HG03469 (cell line): ENCODE data around the gene RNF220.

Experiments
- ATAC-seq: cut with Tn5 transposase; IDR thresholded peaks from one replicate; pipeline ENCODE4 v1.9.1; 2021; ENCODE audit warnings: mild to moderate bottlenecking, moderate library complexity, moderate number of reproducible peaks; ENCODE audit not compliant: unreplicated experiment

Gene RNF220

GRCh38 chr1:44519035-44519676 lies 114.1 kb downstream of the RNF220 start:
- ATAC-seq, result no peak

DNA sequence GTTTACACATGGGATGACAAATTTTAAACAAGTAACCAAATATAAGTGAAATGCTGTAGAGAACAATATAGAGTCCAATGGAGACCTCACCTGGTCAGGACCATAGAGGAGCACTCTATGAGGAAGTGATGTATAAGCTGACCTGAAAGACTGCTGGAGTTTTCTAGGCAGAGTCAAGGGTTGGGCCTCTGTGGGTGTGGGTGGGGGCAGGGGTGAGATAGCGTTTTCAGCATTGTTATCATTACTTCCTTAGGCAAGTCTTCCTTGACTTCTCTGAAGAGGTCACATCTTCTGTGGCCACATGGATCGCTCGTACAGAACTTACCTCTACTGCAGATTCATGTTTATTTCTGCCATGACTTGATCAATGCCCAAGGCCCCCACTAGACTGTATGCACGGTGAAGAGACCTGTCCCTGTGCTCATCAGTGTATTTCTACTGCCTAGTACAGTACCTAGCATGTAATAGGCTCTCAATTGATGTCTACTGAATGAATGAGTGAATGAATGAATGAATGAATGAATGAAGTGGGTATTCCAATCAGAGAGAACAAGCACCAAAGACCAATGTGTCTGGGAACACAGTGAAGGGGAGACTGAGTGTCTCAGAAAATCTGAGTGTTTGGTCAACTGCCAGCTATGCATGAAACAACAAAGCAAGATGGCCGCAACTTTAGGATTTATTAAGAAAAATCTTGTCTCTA lies 116.5 kb downstream of the RNF220 start:
- ATAC-seq, result no peak

DNA sequence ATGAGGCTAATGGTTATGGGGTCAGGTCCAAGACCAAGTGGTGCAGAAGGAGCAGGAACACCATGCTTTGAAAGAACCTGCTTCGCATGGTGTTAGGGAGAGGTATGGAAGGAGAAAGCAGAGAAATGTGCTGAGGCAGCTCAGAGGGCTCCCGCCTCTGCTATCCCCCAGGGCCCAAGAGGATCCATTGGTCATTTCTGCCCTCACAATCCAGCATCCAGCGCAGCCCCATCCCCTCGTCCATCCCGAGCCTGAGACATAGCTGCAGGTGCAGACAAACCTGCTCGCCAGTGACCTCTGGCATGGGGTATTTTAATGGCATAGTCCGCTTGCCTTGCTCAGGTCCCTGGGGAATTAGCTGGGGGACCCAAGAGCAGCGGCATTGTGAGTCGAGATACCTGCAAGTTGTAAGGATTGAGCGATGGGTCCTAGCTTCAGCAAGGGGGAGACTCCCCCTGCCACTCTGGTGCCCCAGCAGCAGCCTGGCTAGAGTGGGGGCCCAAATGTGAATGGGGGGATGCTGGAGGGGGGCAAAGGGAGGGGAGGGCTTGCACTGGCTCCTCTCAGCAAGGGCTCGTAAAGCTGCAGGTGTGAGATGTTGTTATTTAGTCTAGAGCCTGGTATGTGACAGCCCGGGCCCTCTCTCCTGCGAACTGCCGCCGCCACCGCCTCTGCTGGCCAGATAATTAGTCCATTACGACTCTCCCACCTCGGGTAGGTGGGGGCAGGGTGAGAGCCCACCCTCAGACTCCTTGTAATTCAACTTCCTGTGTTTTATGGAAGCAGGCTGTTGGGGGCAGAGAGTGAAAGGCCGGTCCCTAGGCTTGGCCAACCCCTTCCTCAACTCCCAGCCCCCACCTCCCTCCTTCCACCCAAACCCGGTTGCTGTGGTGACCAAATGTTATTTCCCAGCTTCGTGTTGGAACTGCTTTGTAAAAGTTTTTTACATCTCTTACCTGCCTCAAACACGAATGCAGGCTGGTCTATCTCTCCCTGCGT lies 118.8 kb downstream of the RNF220 start:
- ATAC-seq, result no peak

DNA sequence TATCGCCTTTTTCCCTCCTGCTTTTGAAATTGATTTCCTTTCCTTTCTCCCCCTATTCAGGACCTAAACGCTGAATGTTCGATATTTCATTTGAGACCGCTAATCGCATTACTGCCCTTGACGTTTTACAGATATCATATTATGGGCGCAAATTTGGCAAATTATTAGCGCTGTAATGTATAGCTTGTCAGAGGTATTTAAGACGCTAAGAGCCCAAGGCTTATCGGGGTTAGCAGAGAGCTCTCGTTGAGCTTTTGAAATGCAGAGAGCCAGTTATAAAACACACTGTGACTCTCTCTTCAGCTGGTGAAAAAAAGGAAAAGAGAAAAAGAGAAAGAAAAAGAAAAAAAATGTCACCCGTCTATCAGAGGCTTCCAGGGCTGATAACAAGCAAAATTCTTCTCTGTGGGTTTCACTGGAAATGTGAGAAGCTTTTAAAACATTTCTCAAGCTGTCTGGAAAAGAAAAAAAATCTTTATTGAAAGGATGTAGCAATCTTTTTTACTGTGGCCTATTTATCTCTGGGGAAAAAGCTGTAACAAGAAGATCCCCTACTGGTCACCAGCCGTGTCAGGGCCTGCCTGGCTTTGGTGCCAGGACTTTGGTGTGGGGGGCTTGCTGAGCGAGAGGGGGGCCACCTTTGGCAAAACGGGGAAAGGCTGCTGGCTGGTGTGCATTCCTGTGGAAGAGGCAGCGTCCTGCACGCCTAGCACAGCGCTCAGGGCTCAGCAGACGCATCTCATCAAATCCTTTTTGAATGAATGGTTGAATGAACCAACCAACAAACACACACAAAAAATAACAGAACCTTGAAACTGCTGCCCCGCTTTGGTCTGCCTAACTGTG lies 119.8 kb downstream of the RNF220 start:
- ATAC-seq, result no peak

DNA sequence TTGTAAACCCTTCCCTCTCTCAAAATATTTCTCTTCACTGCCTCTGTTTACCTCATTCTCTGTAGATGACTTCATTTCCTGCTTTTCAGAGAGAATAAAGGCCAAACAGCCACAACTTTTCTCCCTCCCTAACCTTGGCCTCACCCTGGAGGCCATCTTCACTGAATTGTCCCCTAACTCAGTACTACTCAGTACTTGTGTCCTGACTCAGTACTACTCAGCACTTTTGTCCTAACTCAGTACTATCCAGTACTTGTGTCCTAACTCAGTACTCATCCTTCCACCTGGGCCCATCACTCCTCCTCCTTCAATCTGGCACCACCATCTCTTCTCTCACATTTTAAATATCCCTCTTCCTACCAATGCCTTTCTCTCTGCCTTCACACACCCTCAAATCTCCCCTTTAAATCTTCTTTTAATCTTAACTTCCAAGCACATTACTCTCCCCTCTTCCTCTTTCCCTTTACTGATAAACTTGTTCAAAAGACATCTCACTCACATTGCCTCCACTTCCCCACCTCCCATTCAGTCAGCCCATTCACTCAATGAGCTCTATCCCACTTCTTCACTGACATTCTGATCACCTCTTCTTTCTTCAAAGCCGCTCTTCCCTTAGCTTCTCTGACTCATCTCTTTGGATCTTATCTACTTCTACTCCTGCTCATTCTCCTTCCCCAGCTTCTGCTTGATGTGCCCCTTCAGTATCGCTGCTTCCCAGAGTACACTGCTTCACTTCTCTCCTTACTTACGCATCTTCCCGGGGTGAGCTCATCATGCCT lies 121.4 kb downstream of the RNF220 start:
- no peak for ATAC-seq

DNA sequence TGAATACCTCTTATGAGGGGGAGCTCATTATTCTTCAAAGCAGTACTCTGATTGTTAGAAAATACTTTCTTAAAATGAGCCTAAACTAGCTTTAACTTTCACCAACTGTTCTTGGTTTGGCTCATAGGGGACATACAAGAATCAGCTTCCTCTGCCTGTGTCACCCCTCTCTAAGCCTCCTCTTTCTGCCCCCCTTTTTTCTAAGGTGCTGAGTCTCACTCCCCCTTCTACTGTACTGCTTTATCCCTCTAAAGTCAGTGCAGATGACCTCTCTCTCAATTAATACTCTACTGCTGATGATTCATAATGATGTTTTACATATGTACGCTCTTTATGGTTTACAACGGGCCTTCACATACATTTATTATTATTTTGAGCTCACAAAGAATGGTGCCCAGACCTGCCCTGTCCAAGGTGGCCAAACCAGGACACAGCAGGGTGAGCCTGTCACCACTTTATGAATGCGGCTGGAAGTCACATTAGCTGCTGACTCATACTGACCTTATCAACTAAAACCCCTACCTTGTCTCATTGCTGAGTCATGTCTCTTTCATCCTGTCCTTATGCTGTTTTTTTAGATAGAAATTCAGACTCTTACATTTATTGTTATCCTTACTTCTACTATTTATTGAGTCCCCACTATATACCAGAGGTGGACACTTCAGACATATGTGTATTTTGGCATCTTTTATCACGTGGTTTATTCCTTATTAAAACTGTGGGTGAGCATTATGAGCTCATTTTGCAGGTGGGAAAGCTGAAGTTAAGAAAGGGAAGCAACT lies 126.9 kb downstream of the RNF220 start:
- no peak for ATAC-seq

GRCh38 chr1:44532567-44532944 lies 127.5 kb downstream of the RNF220 start:
- no peak for ATAC-seq

GRCh38 chr1:44534771-44535170 lies 129.7 kb downstream of the RNF220 start:
- ATAC-seq, result no peak

DNA sequence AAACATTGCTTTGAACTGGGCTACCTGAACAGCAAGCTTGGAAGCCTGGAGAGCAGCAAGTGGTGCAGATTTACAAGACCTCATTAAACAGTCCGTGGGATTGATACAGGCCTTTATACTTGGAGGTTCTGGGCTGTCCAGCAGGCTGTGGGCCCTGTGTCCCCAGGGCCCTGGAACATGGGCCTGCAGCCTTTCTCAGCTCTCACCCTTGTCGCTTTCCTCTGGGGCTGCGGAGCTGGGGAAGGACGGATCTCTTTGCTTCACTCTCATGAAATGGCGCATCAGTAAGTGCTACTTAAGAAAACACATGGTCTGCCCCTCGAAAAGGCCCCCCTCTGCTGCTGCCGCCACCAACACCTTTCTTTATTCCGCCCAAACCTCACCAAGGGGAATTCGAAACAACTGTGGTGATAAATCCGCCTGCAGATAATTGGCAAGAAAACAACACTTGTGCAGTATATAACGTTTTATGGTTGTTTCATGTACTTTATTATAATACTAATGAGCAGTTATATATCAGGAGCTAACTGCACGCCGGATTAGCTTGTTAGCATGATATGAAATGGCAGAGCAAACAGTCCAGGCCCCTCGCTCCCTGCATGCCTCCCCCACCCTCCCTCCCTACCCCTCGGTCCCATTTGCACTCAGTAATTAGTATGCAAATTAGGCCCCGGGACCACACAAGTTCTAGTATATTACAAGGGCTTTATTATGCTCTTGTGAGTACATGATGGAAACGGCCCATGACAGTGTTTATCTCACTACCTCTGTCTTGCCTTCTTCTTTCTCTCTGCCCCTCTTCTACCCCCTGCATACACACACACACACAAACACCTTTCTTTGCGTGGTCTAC lies 131.5 kb downstream of the RNF220 start:
- no peak for ATAC-seq

- ATAC-seq, result no peak
Measured at GRCh38 chr1:44537538-44537937, 132.5 kb downstream of the RNF220 start.

- no peak for ATAC-seq
Measured at GRCh38 chr1:44537956-44538355, 132.9 kb downstream of the RNF220 start.

- ATAC-seq, result no peak
Measured at GRCh38 chr1:44539991-44540730, 135.1 kb downstream of the RNF220 start.

- no peak for ATAC-seq
Measured at GRCh38 chr1:44542420-44543063, 137.5 kb downstream of the RNF220 start.

- no peak for ATAC-seq
Measured at GRCh38 chr1:44543064-44543744, 138.1 kb downstream of the RNF220 start.

- no peak for ATAC-seq
Measured at GRCh38 chr1:44543786-44544185, 138.7 kb downstream of the RNF220 start.

DNA sequence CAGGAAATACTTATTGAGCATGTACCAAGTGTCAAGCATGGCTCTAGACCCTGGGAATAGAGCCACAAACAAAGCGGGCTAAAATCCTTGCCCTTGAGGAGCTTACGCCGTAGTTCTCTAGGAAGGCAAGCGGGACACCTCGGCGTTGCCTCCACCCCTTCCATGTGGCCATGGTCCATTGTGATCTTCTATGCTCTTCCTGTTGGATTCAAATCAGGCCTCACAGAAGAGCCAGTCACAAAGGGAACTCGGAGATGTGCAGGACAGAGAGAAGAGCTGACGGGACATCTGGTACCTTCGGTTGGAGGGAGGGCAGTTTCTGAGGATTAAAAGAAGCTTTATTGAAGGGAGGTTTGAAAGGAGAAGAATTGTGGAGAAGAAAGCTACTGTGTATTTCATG lies 139.9 kb downstream of the RNF220 start:
- ATAC-seq, result no peak
